ENCODE data around the gene TRIM62. TPM values are rescaled to one million over a fixed set of nuclear protein-coding genes. Genes with fewer than 3 reads are reported as not detected.

Gene TRIM62
- total RNA-seq, 1 experiment from 2014 or later, result 2.8 TPM

GRCh38 chr1:33119532-33120217 lies 62.2 kb downstream of the TRIM62 start:
- ChIA-PET POLR2A (ENCODE audit: low non-redundant PET) (no interaction called here), CTCF (no interaction called here)
- BruUV-seq (replicated peaks), result no TSS peak
- Histone ChIP-seq H3K4me1 (ENCODE audit: insufficient read depth, low read length, poor library complexity, severe bottlenecking) (no peaks in the 10 kb centered on the region), H3K27me3 (replicated peaks; ENCODE audit: insufficient read depth, low read depth, low read length, poor library complexity) (no peaks in the 10 kb centered on the region), H3K27ac (ENCODE audit: low read depth, low read length, poor library complexity, severe bottlenecking) (no peak overlapping the region), H3K36me3 (ENCODE audit: insufficient read depth, low read length, poor library complexity, severe bottlenecking) (no peaks in the 10 kb centered on the region), H3K4me3 (ENCODE audit: low read depth, low read length, poor library complexity, severe bottlenecking) (no peak overlapping the region), H3K9me3 (ENCODE audit: low read depth, low read length, poor library complexity, severe bottlenecking) (no peaks in the 10 kb centered on the region)
- TF ChIP-seq CTCF (conservative IDR thresholded peaks at IDR 0.05; ENCODE audit: low read depth, low read length), result no peak
- no peak for TF ChIP-seq EZH2 (IDR thresholded peaks at IDR 0.05; ENCODE audit: borderline replicate concordance, low read depth, low read length, poor library complexity, severe bottlenecking)
- intact Hi-C loops (cut with micrococcal nuclease; ENCODE audit: unreplicated experiment), result no loop called here
- DNase-seq (ENCODE audit: low spot score), result no peak

DNA sequence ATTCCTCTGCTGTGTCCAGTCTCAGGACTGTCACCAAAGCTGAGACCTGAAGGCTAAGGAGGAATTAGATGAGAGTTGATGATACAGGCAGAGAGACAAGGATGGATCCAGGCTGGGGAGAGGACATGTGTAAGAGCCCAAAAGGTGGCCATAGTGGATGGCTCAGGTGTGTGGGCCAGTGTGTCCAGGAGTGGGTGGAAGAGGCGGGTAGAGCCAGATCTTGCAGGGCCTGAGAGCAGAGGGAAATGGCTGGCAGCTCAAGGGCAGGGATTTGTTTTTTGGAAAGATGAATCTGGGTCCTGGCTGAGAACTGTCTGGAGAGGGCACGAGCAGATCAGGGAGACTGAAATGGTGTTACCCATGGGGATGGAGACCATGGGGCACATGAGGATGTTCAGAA lies 62.8 kb downstream of the TRIM62 start:
- no peaks in the 10 kb centered on the region for H3K27me3 ChIP-seq (replicated peaks; ENCODE audit: insufficient read depth, low read depth, low read length, poor library complexity)
- BruUV-seq (replicated peaks), result no TSS peak
- no peaks in the 10 kb centered on the region for H3K9me3 ChIP-seq (ENCODE audit: low read depth, low read length, poor library complexity, severe bottlenecking)
- no peak overlapping the region for H3K27ac ChIP-seq (ENCODE audit: low read depth, low read length, poor library complexity, severe bottlenecking)
- H3K4me3 ChIP-seq (ENCODE audit: low read depth, low read length, poor library complexity, severe bottlenecking), result no peak overlapping the region
- DNase-seq (ENCODE audit: low spot score), result no peak
- H3K4me1 ChIP-seq (ENCODE audit: insufficient read depth, low read length, poor library complexity, severe bottlenecking), result no peaks in the 10 kb centered on the region
- POLR2A ChIA-PET (ENCODE audit: low non-redundant PET), result no interaction called here
- CTCF ChIA-PET, result no interaction called here
- intact Hi-C loops (cut with micrococcal nuclease; ENCODE audit: unreplicated experiment), result no loop called here
- no peaks in the 10 kb centered on the region for H3K36me3 ChIP-seq (ENCODE audit: insufficient read depth, low read length, poor library complexity, severe bottlenecking)
- TF ChIP-seq EZH2 (IDR thresholded peaks at IDR 0.05; ENCODE audit: borderline replicate concordance, low read depth, low read length, poor library complexity, severe bottlenecking) (no peak), CTCF (conservative IDR thresholded peaks at IDR 0.05; ENCODE audit: low read depth, low read length) (no peak)

- H3K4me1 ChIP-seq (ENCODE audit: insufficient read depth, low read length, poor library complexity, severe bottlenecking), result no peaks in the 10 kb centered on the region
- CTCF ChIA-PET, result no interaction called here
- BruUV-seq (replicated peaks), result no TSS peak
Measured at GRCh38 chr1:33118274-33118673, 63.6 kb downstream of the TRIM62 start.

More at GRCh38 chr1:33118274-33118673, 63.6 kb downstream of the TRIM62 start:
- no peaks in the 10 kb centered on the region for H3K27me3 ChIP-seq (replicated peaks; ENCODE audit: insufficient read depth, low read depth, low read length, poor library complexity)
- no peak for TF ChIP-seq CTCF (conservative IDR thresholded peaks at IDR 0.05; ENCODE audit: low read depth, low read length)
- no peak for TF ChIP-seq EZH2 (IDR thresholded peaks at IDR 0.05; ENCODE audit: borderline replicate concordance, low read depth, low read length, poor library complexity, severe bottlenecking)
- no peaks in the 10 kb centered on the region for H3K36me3 ChIP-seq (ENCODE audit: insufficient read depth, low read length, poor library complexity, severe bottlenecking)
- DNase-seq (ENCODE audit: low spot score), result no peak
- no peak overlapping the region for H3K27ac ChIP-seq (ENCODE audit: low read depth, low read length, poor library complexity, severe bottlenecking)
- intact Hi-C loops (cut with micrococcal nuclease; ENCODE audit: unreplicated experiment), result no loop called here
- H3K9me3 ChIP-seq (ENCODE audit: low read depth, low read length, poor library complexity, severe bottlenecking), result no peaks in the 10 kb centered on the region
- POLR2A ChIA-PET (ENCODE audit: low non-redundant PET), result no interaction called here
- no peak overlapping the region for H3K4me3 ChIP-seq (ENCODE audit: low read depth, low read length, poor library complexity, severe bottlenecking)

Data from A673 (cell line).